Kidney epithelial cell (primary cell): ENCODE measurements around the gene NUDT16L1. TPM values are rescaled to one million over a fixed set of nuclear protein-coding genes. Genes with fewer than 3 reads are reported as not detected.

Experiments
- DNase-seq: peaks from one replicate; pipeline ENCODE4 v3.0.0-alpha.2; 2010; ENCODE audit warnings: low read depth
- H3K27me3 ChIP-seq: 2 replicates; pipeline ENCODE4 v1.6.0; 2011; ENCODE audit warnings: low read length; ENCODE audit not compliant: control insufficient read depth, insufficient read depth
- H3K36me3 ChIP-seq: 2 replicates; pipeline ENCODE4 v1.5.1; 2011; ENCODE audit warnings: low read length; ENCODE audit not compliant: control insufficient read depth, insufficient read depth
- H3K4me3 ChIP-seq: 2 replicates; pipeline ENCODE4 v1.5.1; 2011; ENCODE audit warnings: low read depth, mild to moderate bottlenecking, control low read depth, low read length
- CTCF ChIP-seq: IDR thresholded peaks from 2 replicates; pipeline ENCODE4 v1.5.1; 2011; ENCODE audit warnings: mild to moderate bottlenecking, moderate library complexity, low read length, control low read depth, inconsistent platforms; ENCODE audit not compliant: insufficient read depth, poor library complexity, severe bottlenecking
- total RNA-seq: library from RNA; depleted of rRNA; stranded (reverse); fragments of >200 nt; gene quantifications from 2 replicates; pipeline ENCODE4 v1.2.3, GENCODE V29; 2015

NUDT16L1 gene
- total RNA-seq, 1 donor from 2014 or later: 19.1 TPM

- DNase-seq: no peak
- Histone ChIP-seq H3K4me3 (no peak overlapping the region), H3K27me3 (no peaks in the 10 kb centered on the region), H3K36me3 (peaks cover 9% of the 10 kb centered on the region)
- TF ChIP-seq CTCF: no peak
These were observed 6.7 kb upstream of the NUDT16L1 start for GRCh38 chr16:4686497-4687210.

- Histone ChIP-seq H3K36me3 (peaks cover 7% of the 10 kb centered on the region), H3K4me3 (no peak overlapping the region), H3K27me3 (no peaks in the 10 kb centered on the region)
- no peak for DNase-seq
- no peak for TF ChIP-seq CTCF
These were observed 5.9 kb upstream of the NUDT16L1 start for GRCh38 chr16:4687416-4687815.

- DNase-seq: no peak
- Histone ChIP-seq H3K27me3 (no peaks in the 10 kb centered on the region), H3K4me3 (no peak overlapping the region), H3K36me3 (peaks cover 7% of the 10 kb centered on the region)
- TF ChIP-seq CTCF: no peak
These were observed 5.3 kb upstream of the NUDT16L1 start for GRCh38 chr16:4687946-4688673.

GRCh38 chr16:4688674-4689045 lies 4.7 kb upstream of the NUDT16L1 start:
- DNase-seq: no peak
- H3K4me3 ChIP-seq: no peak overlapping the region
- no peak for TF ChIP-seq CTCF
- peaks cover 7% of the 10 kb centered on the region for H3K36me3 ChIP-seq
- no peaks in the 10 kb centered on the region for H3K27me3 ChIP-seq

- Histone ChIP-seq H3K27me3 (no peaks in the 10 kb centered on the region), H3K4me3 (no peak overlapping the region), H3K36me3 (peaks cover 6% of the 10 kb centered on the region)
- TF ChIP-seq CTCF: no peak
- DNase-seq: no peak
These were observed 4.2 kb upstream of the NUDT16L1 start for GRCh38 chr16:4689091-4689671.
